Vagina (tissue), 2 donors: ENCODE results near the gene IRF9. TPM values are rescaled to one million over a fixed set of nuclear protein-coding genes. Genes with fewer than 3 reads are reported as not detected.

ENCODE experiments used
- DNase-seq, 2 donors: peaks; one replicate each; pipeline ENCODE4 v3.0.0-alpha.2; 2017; ENCODE audit errors: extremely low spot score in 2 of 2
- H3K27ac ChIP-seq: fragments of 200-600 bp; sonication (generic); one replicate; pipeline ENCODE4 v1.5.1; 2019
- H3K27me3 ChIP-seq: fragments of 200-600 bp; sonication (generic); one replicate; pipeline ENCODE4 v1.5.1; 2019
- H3K36me3 ChIP-seq, 2 donors: fragments of 200-600 bp; sonication (generic); one replicate each; pipeline ENCODE4 v1.5.1; 2017 to 2019
- H3K4me1 ChIP-seq: fragments of 200-600 bp; sonication (generic); one replicate; pipeline ENCODE4 v1.5.1; 2019
- H3K4me3 ChIP-seq, 2 donors: fragments of 200-600 bp; sonication (generic); 1 replicate in 1 of 2; 2 replicates in 1 of 2; pipeline ENCODE4 v1.5.1; 2016 to 2019
- H3K9me3 ChIP-seq: fragments of 200-600 bp; sonication (generic); one replicate; pipeline ENCODE4 v1.5.1; 2019
- POLR2A ChIP-seq, 2 donors: fragments of 450-650 bp; IDR thresholded peaks; one replicate each; pipeline ENCODE4 v1.6.1; 2017; ENCODE audit warnings: antibody characterized with exemption in 2 of 2, mild to moderate bottlenecking in 2 of 2, moderate library complexity in 2 of 2
- POLR2AphosphoS5 ChIP-seq, 2 donors: sonication (generic); formaldehyde crosslinking; IDR thresholded peaks; one replicate each; pipeline ENCODE4 v1.9.0; 2017; ENCODE audit warnings: antibody characterized with exemption in 2 of 2, mild to moderate bottlenecking in 2 of 2, low read depth in 1 of 2; ENCODE audit not compliant: insufficient read depth in 1 of 2
- intact Hi-C: fragments of 100-400 bp; cut with DNase I; formaldehyde crosslinking; loops from one replicate; pipeline ENCODE4 v1.15.1; 2023
- total RNA-seq: library from RNA; depleted of rRNA; stranded (reverse); fragments of >200 nt; gene quantifications from one replicate; pipeline ENCODE4 v1.2.3, GENCODE V29; 2016
- TF ChIP-seq, protein P1 (sequence below), 3 experiments: fragments of 450-650 bp in 2 of 3; fragments of 200-600 bp in 1 of 3; sonication (generic) in 1 of 3; IDR thresholded peaks; one replicate each; pipeline ENCODE4 v1.5.1; 2017 to 2019; ENCODE audit warnings: antibody characterized with exemption in 3 of 3, mild to moderate bottlenecking in 2 of 3, moderate library complexity in 2 of 3

IRF9 gene
- total RNA-seq, 1 donor from 2014 or later, result 55.0 TPM

DNA sequence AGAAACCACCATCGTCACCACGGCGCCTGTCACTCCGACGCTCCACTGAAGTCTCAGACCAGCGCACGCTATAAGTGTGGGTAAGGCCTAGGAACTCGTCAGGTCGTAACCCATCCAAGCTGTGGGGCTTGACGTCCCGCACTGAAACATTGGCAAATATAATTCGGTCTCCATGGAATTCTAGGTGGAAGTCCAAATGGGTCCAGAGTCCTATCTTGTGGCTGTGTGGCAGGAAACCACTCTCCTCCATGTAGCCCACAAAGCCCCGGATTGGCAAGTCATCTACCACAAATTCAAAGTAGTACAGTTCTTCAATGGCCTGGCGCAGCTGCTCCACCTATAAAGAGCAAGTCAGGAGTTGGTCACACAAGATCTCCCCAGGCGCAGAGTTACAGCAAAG is 31.9 kb downstream of the IRF9 start:
- Histone ChIP-seq H3K27ac (no peak overlapping the region), H3K4me1 (peaks cover 33% of the 10 kb centered on the region), H3K27me3 (no peaks in the 10 kb centered on the region), H3K36me3 (peaks cover 0 to 17% of the 10 kb centered on the region in 2 donors), H3K4me3 (no peak overlapping the region), H3K9me3 (no peaks in the 10 kb centered on the region)
- DNase-seq, result no peak
- TF ChIP-seq POLR2A (IDR thresholded peaks at IDR 0.05), result no peak
- TF ChIP-seq POLR2AphosphoS5 (IDR thresholded peaks at IDR 0.05; ENCODE audit: insufficient read depth in 1 of 2, low read depth in 1 of 2), result no peak
- TF ChIP-seq, protein P1, sequence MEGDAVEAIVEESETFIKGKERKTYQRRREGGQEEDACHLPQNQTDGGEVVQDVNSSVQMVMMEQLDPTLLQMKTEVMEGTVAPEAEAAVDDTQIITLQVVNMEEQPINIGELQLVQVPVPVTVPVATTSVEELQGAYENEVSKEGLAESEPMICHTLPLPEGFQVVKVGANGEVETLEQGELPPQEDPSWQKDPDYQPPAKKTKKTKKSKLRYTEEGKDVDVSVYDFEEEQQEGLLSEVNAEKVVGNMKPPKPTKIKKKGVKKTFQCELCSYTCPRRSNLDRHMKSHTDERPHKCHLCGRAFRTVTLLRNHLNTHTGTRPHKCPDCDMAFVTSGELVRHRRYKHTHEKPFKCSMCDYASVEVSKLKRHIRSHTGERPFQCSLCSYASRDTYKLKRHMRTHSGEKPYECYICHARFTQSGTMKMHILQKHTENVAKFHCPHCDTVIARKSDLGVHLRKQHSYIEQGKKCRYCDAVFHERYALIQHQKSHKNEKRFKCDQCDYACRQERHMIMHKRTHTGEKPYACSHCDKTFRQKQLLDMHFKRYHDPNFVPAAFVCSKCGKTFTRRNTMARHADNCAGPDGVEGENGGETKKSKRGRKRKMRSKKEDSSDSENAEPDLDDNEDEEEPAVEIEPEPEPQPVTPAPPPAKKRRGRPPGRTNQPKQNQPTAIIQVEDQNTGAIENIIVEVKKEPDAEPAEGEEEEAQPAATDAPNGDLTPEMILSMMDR (IDR thresholded peaks at IDR 0.05), result no peak
- intact Hi-C loops, result no loop called here

- Histone ChIP-seq H3K4me1 (peaks cover 39% of the 10 kb centered on the region), H3K9me3 (no peaks in the 10 kb centered on the region), H3K36me3 (peaks cover 0 to 17% of the 10 kb centered on the region in 2 donors), H3K27ac (peak overlapping the region; percentile 95), H3K27me3 (no peaks in the 10 kb centered on the region), H3K4me3 (peak overlapping the region; percentile 65 to 72)
- TF ChIP-seq, protein P1 (IDR thresholded peaks at IDR 0.05), result no peak
- TF ChIP-seq POLR2A (IDR thresholded peaks at IDR 0.05) (no peak), POLR2AphosphoS5 (IDR thresholded peaks at IDR 0.05; ENCODE audit: insufficient read depth in 1 of 2, low read depth in 1 of 2) (no peak)
- no peak for DNase-seq
- intact Hi-C loops, result no loop called here
Observed at GRCh38 chr14:24194186-24194872, 33.3 kb downstream of the IRF9 start.

DNA sequence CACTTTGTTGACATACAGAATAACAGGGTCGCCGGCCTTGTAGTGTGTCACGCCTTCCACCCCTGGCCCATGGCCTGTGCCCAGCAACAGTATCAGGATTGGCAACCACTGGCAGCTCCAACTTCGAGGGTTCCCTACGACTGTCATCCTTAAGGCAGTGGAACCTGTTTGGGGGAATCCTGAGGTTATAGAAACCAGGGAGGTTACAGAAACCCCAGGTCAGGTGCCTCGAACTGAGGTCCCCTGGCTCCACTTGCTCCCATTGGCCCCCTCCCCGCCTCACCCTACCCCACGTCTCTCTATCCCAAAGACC is 33.8 kb downstream of the IRF9 start:
- Histone ChIP-seq H3K4me1 (peaks cover 39% of the 10 kb centered on the region), H3K36me3 (peaks cover 0 to 15% of the 10 kb centered on the region in 2 donors), H3K27me3 (no peaks in the 10 kb centered on the region), H3K27ac (peak overlapping the region; percentile 95), H3K4me3 (peak overlapping the region; percentile 65 to 72), H3K9me3 (no peaks in the 10 kb centered on the region)
- TF ChIP-seq, protein P1 (IDR thresholded peaks at IDR 0.05), result no peak
- no peak for TF ChIP-seq POLR2AphosphoS5 (IDR thresholded peaks at IDR 0.05; ENCODE audit: insufficient read depth in 1 of 2, low read depth in 1 of 2)
- TF ChIP-seq POLR2A (IDR thresholded peaks at IDR 0.05), result no peak
- intact Hi-C loops, result no loop called here
- DNase-seq, result no peak

GRCh38 chr14:24195186-24196070 is 34.4 kb downstream of the IRF9 start, which contains the start of gene TM9SF1:
Gene TM9SF1, minus strand, starts transcription at chr14:24195441. Its CDS starts 422 bp downstream, at chr14:24195019.
- Histone ChIP-seq H3K9me3 (no peaks in the 10 kb centered on the region), H3K36me3 (peaks cover 0 to 13% of the 10 kb centered on the region in 2 donors), H3K4me3 (peak within 1 kb of the TSS; percentile 65 to 72), H3K27ac (peak within 1 kb of the TSS; percentile 95), H3K4me1 (peaks cover 39% of the 10 kb centered on the region), H3K27me3 (no peaks in the 10 kb centered on the region)
- TF ChIP-seq, protein P1 (IDR thresholded peaks at IDR 0.05), result no peak
- TF ChIP-seq POLR2AphosphoS5 (IDR thresholded peaks at IDR 0.05; ENCODE audit: insufficient read depth in 1 of 2, low read depth in 1 of 2) (peak; percentile 81 to 94), POLR2A (IDR thresholded peaks at IDR 0.05) (peak in 1 of 2 donors; percentile 52)
- intact Hi-C loops, result no loop called here
- DNase-seq, result peak in 1 of 2 donors; percentile 93
